Left lung (tissue), 10 donors: ENCODE data around the gene PRSS23. TPM values are rescaled to one million over a fixed set of nuclear protein-coding genes. Genes with fewer than 3 reads are reported as not detected.
"Not testable (repeated sequence)": the region's sequence is repeated elsewhere in the genome, so short reads cannot be mapped to it uniquely, and the experiment has no call there.

Experiments used
- ATAC-seq: fragments of 200-7000 bp; cut with Tn5 transposase; one replicate; pipeline ENCODE4 v1.9.1; 2020; ENCODE audit warnings: moderate library complexity
- DNase-seq, 4 donors: peaks; one replicate each; pipeline ENCODE4 v3.0.0-alpha.2; 2013 to 2020
- H3K27ac ChIP-seq, 2 donors: fragments of 200-600 bp; sonication (generic) in 1 of 2; one replicate each; pipeline versions ENCODE4 v1.5.0 to v1.8.0; 2020 to 2021
- H3K27me3 ChIP-seq, 2 donors: fragments of 200-600 bp; sonication (generic) in 1 of 2; one replicate each; pipeline versions ENCODE4 v1.5.0 to v1.8.0; 2020 to 2021
- H3K36me3 ChIP-seq, 2 donors: fragments of 200-600 bp; sonication (generic) in 1 of 2; one replicate each; pipeline versions ENCODE4 v1.5.0 to v1.8.0; 2020 to 2021
- H3K4me1 ChIP-seq, 2 donors: fragments of 200-600 bp; one replicate each; pipeline ENCODE4 v1.8.0; 2021
- H3K4me3 ChIP-seq, 2 donors: fragments of 200-600 bp; sonication (generic) in 1 of 2; one replicate each; pipeline versions ENCODE4 v1.5.0 to v1.8.0; 2020 to 2021; ENCODE audit warnings: mild to moderate bottlenecking in 1 of 2
- H3K9me3 ChIP-seq, 2 donors: fragments of 200-600 bp; sonication (generic) in 1 of 2; one replicate each; pipeline versions ENCODE4 v1.5.0 to v1.8.0; 2020 to 2021
- intact Hi-C, 2 donors: fragments of 100-400 bp; cut with DNase I; formaldehyde crosslinking; loops; one replicate each; pipeline versions ENCODE4 v1.11.2 to v1.14.2; 2022
- polyA plus RNA-seq, 6 donors: library from polyadenylated mRNA; unstranded; fragments of 120-200 nt; gene quantifications; one replicate each; pipeline ENCODE4 v1.2.1, GENCODE V29; 2013; ENCODE audit not compliant: insufficient read length in 6 of 6
- total RNA-seq, 2 donors: library from RNA; stranded (reverse); fragmentation: NEBNext Ultra II Directional; extraction: Animal tissue kit (Norgen Biotek cat#: 25700); gene quantifications; one replicate each; pipeline ENCODE4 v1.2.1, GENCODE V29; 2021
- TF ChIP-seq, protein P1 (sequence below), 2 donors: fragments of 200-600 bp; sonication (generic) in 1 of 2; IDR thresholded peaks; one replicate each; pipeline versions ENCODE4 v1.5.0 to v1.8.0; 2021; ENCODE audit warnings: antibody characterized with exemption in 2 of 2
- donor health status: DM: no; HTN: yes; CAD: no.
- donor health status: DM: no; HTN: no; CAD: no.

Gene PRSS23
- total and polyA plus RNA-seq, 8 donors: 62.9 to 149 (median 74.9) TPM

DNA sequence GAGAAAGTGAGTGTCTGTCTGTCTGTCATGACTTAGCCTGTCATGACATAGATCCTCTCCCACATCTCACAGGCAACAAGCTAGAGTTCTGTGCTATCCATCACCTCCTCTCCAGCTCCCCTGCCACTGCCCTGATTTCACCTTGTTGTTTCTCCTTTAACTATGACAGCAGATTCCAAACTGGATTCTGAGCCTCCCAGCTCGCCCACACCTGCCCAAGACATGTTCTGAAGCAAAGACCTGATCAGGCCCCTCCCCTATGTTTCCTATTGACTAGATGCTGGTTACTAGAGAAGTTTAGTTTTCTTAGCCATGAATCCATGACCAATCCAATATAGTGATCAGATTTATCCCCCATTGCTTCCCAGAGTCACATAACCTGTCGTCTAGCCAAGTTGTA is 15.4 kb downstream of the PRSS23 start:
- H3K9me3 ChIP-seq: no peaks in the 10 kb centered on the region
- H3K27ac ChIP-seq: peak overlapping the region in 1 of 2 donors; percentile 22
- H3K4me1 ChIP-seq: peaks cover 0 to 9% of the 10 kb centered on the region in 2 donors
- DNase-seq (no peak), ATAC-seq (no peak)
- TF ChIP-seq, protein P1, sequence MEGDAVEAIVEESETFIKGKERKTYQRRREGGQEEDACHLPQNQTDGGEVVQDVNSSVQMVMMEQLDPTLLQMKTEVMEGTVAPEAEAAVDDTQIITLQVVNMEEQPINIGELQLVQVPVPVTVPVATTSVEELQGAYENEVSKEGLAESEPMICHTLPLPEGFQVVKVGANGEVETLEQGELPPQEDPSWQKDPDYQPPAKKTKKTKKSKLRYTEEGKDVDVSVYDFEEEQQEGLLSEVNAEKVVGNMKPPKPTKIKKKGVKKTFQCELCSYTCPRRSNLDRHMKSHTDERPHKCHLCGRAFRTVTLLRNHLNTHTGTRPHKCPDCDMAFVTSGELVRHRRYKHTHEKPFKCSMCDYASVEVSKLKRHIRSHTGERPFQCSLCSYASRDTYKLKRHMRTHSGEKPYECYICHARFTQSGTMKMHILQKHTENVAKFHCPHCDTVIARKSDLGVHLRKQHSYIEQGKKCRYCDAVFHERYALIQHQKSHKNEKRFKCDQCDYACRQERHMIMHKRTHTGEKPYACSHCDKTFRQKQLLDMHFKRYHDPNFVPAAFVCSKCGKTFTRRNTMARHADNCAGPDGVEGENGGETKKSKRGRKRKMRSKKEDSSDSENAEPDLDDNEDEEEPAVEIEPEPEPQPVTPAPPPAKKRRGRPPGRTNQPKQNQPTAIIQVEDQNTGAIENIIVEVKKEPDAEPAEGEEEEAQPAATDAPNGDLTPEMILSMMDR (IDR thresholded peaks at IDR 0.05): no peak
- no peak overlapping the region for H3K4me3 ChIP-seq
- intact Hi-C loops: loop anchor here in 1 of 2 donors (5.0 to 10.0 kb wide), 2 partner anchors 201 to 358 kb away; no protein-coding TSS in a partner anchor
- no peaks in the 10 kb centered on the region for H3K36me3 ChIP-seq
- no peaks in the 10 kb centered on the region for H3K27me3 ChIP-seq

DNA sequence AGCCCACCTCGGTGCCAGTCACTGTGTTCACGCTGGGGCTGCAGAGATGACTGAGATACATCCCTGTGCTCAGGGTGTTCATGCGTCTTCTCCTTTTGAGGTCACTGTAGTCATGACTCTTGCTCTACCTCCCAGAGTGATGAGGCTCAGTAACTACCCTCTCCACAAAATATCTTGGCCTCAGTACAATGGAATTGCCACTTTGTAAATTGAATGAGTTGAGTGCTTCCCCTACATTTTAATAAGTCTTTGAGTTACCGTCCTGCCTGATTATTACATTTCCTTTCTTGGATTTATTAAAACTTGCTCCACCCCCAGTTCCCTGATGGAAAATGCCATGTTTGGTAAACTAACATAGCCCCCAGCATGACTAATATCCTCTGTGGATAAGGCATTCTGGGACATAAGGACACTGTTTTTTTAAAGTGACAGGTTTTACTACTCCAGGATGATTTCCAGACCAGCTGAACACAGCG is 15.9 kb downstream of the PRSS23 start:
- H3K36me3 ChIP-seq: no peaks in the 10 kb centered on the region
- no peak overlapping the region for H3K4me3 ChIP-seq
- intact Hi-C loops: loop anchor here in 1 of 2 donors (5.0 to 10.0 kb wide), 2 partner anchors 201 to 359 kb away; no protein-coding TSS in a partner anchor
- no peaks in the 10 kb centered on the region for H3K9me3 ChIP-seq
- TF ChIP-seq, protein P1 (IDR thresholded peaks at IDR 0.05): no peak
- DNase-seq (no peak), ATAC-seq (no peak)
- no peaks in the 10 kb centered on the region for H3K27me3 ChIP-seq
- peaks cover 0 to 9% of the 10 kb centered on the region in 2 donors for H3K4me1 ChIP-seq
- H3K27ac ChIP-seq: peak overlapping the region in 1 of 2 donors; percentile 22

DNA sequence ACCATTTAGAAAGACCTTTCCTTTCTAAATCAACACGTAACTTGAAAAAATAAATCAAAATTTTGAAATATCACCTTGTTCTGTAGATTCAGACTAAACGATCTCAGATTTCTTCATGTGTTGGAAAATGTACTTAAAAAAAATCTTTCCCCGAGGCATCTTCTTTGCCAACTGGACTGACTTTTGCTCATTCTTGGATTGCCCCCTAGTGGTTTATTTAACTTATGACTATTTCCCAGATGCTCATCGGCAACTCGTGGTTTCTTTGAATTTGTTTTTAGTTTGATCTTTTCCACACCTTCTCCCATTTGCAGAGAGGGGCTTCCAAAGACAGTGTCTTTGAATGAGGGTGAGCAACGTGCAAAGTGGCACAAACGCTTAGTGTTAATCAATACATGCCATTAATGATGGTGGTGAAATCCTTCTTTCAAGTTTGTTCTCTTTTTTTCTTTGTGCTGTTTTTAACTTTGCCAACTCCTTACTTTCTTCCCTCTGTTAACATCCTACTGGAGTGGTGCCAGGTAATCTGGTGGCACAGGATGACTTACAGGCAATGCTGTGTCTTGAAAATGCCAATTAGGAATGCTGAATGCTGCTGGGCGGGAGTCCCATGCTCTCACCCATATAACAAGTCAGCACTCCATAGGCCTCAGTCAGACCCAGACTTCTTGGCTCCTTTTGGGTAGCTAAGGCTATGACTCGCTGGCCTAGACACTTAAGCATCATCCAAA is 18.3 kb downstream of the PRSS23 start:
- no peak overlapping the region for H3K27ac ChIP-seq

DNA sequence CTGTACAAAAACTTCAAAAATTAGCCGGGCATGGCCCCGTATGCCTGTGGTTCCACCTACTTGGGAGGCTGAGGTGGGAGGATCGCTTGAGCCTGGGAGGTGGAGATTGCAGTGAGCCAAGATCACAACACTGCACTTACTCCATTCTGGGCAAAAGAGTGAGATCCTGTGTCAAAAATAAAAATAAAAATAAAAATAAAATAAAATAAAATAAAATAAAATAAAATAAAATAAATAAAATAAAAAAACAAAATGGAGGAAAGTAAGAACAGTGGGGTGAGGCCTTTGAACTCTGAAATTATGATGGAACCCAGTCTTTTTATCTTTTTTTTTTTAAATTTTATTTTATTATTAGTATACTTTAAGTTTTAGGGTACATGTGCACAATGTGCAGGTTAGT is 23.8 kb downstream of the PRSS23 start:
- H3K4me3 ChIP-seq, H3K9me3 ChIP-seq, H3K27me3 ChIP-seq, ATAC-seq, DNase-seq, H3K27ac ChIP-seq, intact Hi-C loops, H3K36me3 ChIP-seq, H3K4me1 ChIP-seq: not testable (repeated sequence)

More for the DNA sequence above, 18.3 kb downstream of the PRSS23 start:
- H3K9me3 ChIP-seq: no peaks in the 10 kb centered on the region
- no peaks in the 10 kb centered on the region for H3K36me3 ChIP-seq
- no peak overlapping the region for H3K4me3 ChIP-seq
- no peaks in the 10 kb centered on the region for H3K27me3 ChIP-seq
- H3K4me1 ChIP-seq: peaks cover 0 to 9% of the 10 kb centered on the region in 2 donors
- DNase-seq (peak in 2 of 4 donors; percentile 67 to 77), ATAC-seq (peak; percentile 85)
- intact Hi-C loops: loop anchor here in 1 of 2 donors (5.0 to 10.0 kb wide), 2 partner anchors 204 to 361 kb away; no protein-coding TSS in a partner anchor
- TF ChIP-seq, protein P1 (IDR thresholded peaks at IDR 0.05): peak; percentile 61 to 75

DNA sequence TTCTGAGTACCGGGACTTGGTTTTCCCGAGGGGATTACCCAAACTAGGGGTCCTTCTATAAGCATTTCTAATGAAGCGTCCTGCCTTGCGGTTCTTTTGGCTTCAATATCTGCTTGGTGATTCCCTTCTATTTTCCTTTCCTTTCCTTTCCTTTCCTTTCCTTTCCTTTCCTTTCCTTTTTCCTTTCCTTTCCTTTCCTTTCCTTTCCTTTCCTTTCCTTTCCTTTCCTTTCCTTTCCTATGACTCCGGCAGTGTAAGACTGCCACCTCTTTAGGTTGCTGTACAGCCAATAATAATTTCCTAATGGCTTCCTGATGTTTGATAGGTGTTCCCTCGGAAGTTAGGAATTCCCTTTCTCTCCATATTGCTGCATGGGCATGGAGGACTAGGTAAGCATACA is 34.0 kb downstream of the PRSS23 start:
- ATAC-seq, H3K27me3 ChIP-seq, intact Hi-C loops, DNase-seq, H3K9me3 ChIP-seq, H3K4me1 ChIP-seq, H3K4me3 ChIP-seq, H3K27ac ChIP-seq, H3K36me3 ChIP-seq: not testable (repeated sequence)

DNA sequence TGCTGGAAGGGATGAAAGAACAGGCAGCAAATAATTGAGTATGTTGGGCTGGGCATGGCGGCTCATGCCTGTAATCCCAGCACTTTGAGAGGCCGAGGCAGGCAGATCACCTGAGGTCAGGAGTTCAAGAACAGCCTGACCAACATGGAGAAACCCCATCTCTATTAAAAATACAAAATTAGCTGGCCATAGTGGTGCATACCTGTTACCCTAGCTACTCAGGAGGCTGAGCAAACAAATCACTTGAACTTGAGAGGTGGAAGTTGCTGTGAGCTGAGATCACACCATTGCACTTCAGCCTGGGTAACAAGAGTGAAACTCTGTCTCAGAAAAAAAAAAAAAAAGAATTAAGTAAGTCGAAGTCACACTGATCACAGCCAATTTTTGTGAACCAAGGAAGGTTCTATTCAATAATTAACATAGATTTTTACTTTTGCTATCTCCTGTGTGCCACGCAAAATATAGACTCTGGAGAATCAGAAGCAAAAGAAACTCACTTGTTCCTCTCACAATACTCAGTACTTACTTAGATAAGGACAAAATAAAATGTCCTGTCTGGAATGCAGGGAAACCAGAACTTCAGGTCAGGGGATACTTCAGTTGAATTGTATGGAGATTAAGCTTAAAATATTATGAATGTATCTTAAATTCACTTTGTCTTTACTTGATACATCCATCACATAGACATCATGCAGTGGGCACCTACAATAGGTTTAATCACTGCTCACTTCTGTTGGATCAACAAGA is 44.6 kb downstream of the PRSS23 start:
- H3K27ac ChIP-seq: peak overlapping the region; percentile 28 to 33
- H3K4me1 ChIP-seq, H3K4me3 ChIP-seq, H3K9me3 ChIP-seq, H3K27me3 ChIP-seq, H3K36me3 ChIP-seq, intact Hi-C loops: not testable (repeated sequence)
- DNase-seq (peak in 1 of 4 donors; percentile 65), ATAC-seq (peak; percentile 96)
